Left cardiac atrium (tissue), 4 donors: Measurements from ENCODE around the gene RXRA. TPM values are rescaled to one million over a fixed set of nuclear protein-coding genes. Genes with fewer than 3 reads are reported as not detected.

Source experiments
- ATAC-seq, 2 donors: fragments of 200-7000 bp; cut with Tn5 transposase; one replicate each; pipeline ENCODE4 v1.9.1; 2020; ENCODE audit warnings: mild to moderate bottlenecking in 2 of 2, moderate library complexity in 2 of 2
- DNase-seq: peaks from one replicate; pipeline ENCODE4 v3.0.0-alpha.2; 2020
- intact Hi-C, 2 donors: fragments of 100-400 bp; cut with DNase I; formaldehyde crosslinking; loops; one replicate each; pipeline versions ENCODE4 v1.14.1 to v1.15.1; 2022 to 2023
- total RNA-seq, 2 donors: library from RNA; stranded (reverse); fragmentation: NEBNext Ultra II Directional; extraction: Animal tissue kit (Norgen Biotek cat#: 25700); gene quantifications; one replicate each; pipeline ENCODE4 v1.2.1, GENCODE V29; 2021
- donor health status: DM: no; HTN: yes; CAD: no.
- donor health status: DM: no; HTN: yes; CAD: no; lungs with severe emphysema.
- donor health status: DM: yes; HTN: yes; CAD: no.
- donor health status: Dilated cardiomyopathy.

The RXRA gene
- total RNA-seq, 2 donors from 2014 or later, result 41.6 to 67.7 TPM

- no peak for ATAC-seq
- DNase-seq, result no peak
- intact Hi-C loops, result no loop called here
These were observed 43.4 kb downstream of the RXRA start for GRCh38 chr9:134369416-134370212.

- ATAC-seq (no peak), DNase-seq (no peak)
- intact Hi-C loops, result no loop called here
These were observed 43.9 kb downstream of the RXRA start for GRCh38 chr9:134370213-134370492.

DNA sequence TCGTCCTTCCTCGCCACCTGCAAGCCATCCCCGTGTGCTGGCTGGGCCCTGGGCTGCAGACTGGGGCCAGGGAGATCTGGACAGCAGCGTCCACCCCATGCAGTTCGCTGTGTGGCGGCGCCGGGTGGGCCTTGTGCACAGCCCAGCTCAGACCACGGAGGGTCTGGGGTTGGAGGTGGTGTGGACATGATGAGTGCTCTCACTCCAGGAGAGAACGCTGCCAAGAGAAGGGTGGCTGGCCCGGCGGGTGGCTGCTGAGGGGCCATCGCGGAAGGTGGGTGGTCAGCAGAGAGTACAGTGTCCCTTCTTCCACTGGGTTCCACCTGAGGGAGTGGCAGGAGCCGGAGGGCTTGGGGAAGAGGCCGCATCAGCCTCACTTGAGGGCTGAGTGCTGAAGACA is 44.4 kb downstream of the RXRA start:
- intact Hi-C loops, result no loop called here
- no peak for DNase-seq
- no peak for ATAC-seq

DNA sequence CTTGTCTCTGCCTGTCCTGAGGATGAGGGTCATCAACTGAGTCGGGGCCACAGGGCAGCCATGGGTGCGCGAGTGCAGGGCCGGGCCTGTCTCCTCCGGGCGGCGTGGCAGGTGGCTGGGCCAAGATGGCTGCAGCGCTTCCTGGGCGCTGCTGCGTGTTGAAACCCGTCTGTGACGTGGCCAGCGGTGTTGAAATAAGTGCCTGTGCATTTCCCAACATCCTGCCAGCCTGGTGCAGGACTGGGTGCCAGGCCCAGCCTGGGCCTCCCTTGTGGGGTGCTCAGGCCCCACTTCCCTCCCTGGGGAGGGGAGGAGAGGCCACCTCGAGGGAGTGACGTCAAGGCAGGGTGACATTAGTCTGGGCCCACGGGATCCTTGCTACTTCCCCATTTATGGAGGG is 45.5 kb downstream of the RXRA start:
- DNase-seq (peak; percentile 74), ATAC-seq (peak; percentile 29 to 38)
- intact Hi-C loops, result no loop called here

DNA sequence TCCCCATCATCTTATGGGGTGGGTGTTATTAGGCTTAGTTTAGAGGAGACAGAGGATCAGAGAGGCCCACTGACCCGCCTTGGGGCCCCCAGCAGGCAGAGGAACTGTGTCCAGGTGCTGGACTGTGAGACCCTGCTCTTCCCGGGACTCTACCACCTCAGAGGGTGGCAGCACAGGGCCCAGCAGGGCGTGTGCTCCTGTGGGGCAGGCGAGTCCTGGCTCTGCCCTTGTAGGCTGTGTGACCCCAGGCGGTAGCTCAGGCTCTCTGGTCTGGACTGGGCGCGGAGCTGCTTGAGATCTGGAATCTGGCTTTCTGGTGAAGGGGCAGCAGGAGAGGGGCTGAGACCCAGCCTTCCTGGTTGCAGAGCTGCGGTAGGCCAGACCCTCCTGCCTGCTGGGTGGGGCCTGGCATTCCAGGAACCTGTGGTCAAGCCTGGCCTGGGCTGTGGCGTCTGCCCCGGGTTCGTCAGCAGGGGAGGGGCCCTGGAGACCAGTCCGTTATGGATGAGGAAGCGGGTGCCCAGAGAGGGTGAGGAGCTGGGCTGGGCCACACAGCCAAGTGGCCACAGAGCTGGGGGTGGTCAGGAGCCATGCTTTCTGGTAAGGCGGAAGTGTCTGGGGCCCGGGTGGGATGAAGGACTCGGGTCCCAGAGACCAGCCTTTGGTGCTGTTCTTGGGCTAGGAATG is 46.5 kb downstream of the RXRA start:
- intact Hi-C loops, result no loop called here
- DNase-seq (peak; percentile 81), ATAC-seq (peak in 1 of 2 donors; percentile 34)

- ATAC-seq (no peak), DNase-seq (no peak)
- intact Hi-C loops, result no loop called here
These were observed 47.0 kb downstream of the RXRA start for GRCh38 chr9:134373269-134373668.

- intact Hi-C loops, result no loop called here
- ATAC-seq (no peak), DNase-seq (no peak)
These were observed 47.7 kb downstream of the RXRA start for GRCh38 chr9:134373953-134374300.

DNA sequence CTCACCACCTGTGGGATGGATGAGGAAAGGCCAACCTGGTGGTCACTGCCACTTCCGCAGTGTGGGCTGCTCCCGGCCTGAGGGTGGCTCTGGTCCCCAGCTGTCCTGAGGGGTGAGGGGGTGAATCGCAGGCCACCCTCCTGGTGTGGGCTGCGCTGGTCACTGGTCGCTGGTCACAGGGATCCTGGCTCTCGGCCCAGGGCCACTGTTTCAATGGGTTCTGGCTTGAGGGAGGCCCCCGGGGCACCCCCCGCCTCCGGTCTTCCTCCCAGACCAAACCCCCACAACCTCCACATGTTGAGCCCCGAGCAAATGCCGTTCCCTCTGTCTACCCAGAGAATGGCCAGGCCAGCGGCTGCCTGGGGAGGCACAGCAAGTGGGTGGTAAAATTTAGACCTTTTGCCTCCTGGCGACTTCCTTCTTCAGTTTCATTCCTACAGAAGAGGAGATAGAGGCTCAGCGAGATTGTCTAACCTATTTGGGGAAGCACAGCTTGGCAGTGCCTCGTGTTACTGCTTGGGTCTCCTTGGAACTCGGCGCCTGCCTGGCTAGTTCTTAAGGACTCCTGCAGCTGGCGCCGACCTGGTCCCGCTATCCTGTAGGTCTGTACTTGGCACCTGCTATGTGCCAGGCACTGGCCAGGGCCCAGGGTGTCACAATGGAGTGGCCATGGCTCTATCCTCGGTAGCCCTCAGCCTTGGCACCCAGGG is 48.2 kb downstream of the RXRA start:
- intact Hi-C loops, result no loop called here
- DNase-seq (no peak), ATAC-seq (no peak)

- intact Hi-C loops, result no loop called here
- peak in 1 of 2 donors; percentile 41 for ATAC-seq
- DNase-seq, result peak; percentile 71
These were observed 48.7 kb downstream of the RXRA start for GRCh38 chr9:134375011-134375390.

GRCh38 chr9:134375430-134376385 is 49.5 kb downstream of the RXRA start:
- peak; percentile 10 to 43 for ATAC-seq
- DNase-seq, result peak; percentile 74

DNA sequence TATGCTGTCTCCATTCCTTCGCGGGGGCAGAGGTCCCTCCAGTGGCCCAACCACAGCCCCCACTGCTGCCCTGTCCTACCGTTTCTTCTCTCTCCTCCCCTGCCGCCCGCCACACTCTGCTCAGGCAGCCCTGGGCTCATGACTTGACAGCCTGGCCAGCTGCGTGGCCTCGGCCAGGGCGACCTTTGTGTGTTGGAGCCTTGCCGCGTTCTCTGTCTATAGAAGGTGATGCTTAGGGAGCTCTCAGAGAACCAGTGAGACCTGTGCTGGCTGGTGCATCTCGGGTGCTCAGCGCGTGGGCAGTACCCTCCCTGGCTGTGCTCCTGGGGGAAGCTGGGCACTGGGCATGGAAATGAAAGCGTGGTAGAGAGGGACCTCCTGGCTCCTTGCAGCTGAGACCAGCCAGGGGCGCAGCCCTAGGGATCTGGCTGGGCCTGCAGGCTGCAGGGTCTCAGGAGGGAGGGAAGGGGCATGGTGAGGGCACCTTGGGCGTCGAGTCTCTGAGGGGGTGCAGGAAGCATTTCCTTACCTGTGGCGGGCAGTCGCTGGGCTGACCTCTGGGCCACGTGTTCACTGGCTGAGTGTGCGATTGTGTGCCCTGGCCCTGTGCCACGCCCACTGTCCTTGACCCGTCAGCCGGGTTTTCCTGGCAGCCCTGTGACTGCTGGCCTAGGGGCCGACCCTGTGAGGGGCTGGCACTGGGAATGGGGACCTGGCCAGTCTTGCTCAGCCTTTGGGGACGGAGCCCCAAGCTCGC is 50.3 kb downstream of the RXRA start:
- ATAC-seq, result peak in 1 of 2 donors; percentile 10
- no peak for DNase-seq
- intact Hi-C loops, result no loop called here

More at GRCh38 chr9:134375430-134376385, 49.5 kb downstream of the RXRA start:
- intact Hi-C loops, result no loop called here

DNA sequence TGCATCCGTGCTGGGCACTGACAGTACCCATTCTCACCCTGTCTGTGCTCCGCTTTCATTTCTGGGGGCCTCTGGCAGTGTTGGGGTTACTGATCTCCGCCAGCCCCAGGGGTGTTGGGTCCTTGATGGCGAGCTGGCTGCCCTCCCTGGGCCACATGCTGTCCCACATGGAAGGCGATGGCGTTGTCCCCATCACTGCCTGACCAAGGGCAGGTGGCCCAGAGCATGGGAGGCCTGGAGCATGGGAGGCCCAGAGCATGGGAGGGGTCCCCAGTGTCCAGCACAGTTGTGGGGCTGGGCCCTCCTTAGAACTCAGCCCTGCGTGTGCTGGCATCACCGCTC is 50.9 kb downstream of the RXRA start:
- DNase-seq, result no peak
- intact Hi-C loops, result no loop called here

GRCh38 chr9:134377976-134378375 is 51.7 kb downstream of the RXRA start:
- DNase-seq (peak; percentile 72), ATAC-seq (peak; percentile 6 to 14)
- intact Hi-C loops, result no loop called here

More for the DNA sequence above, 50.9 kb downstream of the RXRA start:
- no peak for ATAC-seq

GRCh38 chr9:134378901-134379338 is 52.7 kb downstream of the RXRA start:
- intact Hi-C loops, result no loop called here
- ATAC-seq, result peak; percentile 13 to 17

DNA sequence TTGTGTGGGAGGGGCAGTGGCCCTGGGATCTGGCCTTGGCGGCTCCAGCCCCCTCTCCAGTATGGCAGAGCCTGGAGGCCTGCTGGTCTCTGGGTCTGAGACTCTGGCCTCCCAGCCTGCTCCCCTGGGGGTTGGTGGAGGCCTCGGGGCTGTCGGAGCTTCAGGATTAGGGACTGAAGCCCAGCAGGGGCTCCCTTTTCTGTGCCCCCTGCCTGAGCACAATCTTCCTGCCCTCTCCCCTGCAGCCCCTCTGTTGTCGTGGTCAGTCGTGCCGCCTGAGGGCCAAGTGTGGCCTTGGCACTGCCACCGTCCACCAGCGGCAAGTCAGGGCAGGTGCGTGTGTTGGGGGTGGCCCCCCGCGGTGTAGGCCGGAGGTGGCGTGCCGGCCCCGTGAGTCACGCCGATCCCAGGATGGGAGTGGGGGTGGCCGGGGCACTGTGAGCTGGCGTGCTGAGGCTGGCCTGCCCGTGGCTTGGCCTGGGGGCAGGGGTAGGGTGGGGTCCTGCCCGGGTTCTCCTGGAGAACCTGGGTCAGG is 53.6 kb downstream of the RXRA start:
- ATAC-seq (no peak), DNase-seq (no peak)
- intact Hi-C loops, result no loop called here

More at GRCh38 chr9:134378901-134379338, 52.7 kb downstream of the RXRA start:
- DNase-seq, result peak; percentile 68

GRCh38 chr9:134380542-134381271 is 54.5 kb downstream of the RXRA start:
- no peak for DNase-seq
- intact Hi-C loops, result no loop called here
- ATAC-seq, result no peak

DNA sequence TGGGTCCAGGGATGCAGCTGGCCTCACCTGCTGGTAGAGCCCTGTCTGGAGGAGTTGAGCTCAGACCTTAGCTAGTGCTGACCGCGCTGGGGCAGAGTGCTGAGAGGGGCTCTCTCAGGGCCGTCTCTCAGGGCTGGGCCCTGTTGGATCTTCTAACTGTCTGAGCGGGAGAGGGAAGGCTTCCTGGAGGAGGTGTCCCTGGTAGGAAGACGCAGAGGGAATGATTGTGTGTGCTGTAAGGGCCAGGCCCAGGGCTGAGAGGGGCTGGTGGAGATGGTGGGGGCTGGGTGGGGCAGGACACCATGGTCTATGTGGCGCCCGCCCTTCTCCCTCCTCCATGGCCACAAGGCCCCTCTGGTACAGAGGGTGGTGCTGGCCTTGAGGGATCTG is 55.0 kb downstream of the RXRA start:
- no peak for ATAC-seq
- intact Hi-C loops, result no loop called here
- no peak for DNase-seq
